Measurements from ENCODE around the gene RB1. TPM values are rescaled to one million over a fixed set of nuclear protein-coding genes. Genes with fewer than 3 reads are reported as not detected.

Gene RB1
- polyA plus RNA-seq, 3 donors, result 18.4 to 38.8 (median 29.9) TPM

DNA sequence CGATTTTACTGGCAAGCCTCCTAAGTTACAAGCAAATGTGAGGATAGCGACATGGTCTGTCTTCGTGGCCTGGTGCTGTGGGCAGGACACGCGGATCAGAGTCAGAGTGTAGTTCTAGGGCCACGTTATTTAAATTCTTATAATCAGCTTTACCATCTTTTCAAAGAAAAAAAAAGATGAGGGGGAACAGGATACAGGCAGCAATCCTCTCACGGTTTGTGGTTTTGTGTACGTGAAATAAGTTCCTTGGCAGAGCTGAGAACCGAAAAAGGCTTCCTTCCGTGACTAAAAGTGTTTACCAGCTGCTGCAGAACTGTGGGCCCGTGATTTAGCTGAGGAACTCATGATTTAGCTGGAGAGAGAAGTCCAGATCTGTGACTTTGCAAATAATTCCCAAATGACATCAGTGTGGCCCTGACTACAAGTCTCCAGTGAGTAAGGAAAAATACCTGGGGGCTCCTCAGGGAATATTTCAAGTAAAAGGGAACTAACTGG, 202.1 kb downstream of the RB1 start:
- Mint-ChIP-seq H3K9me3 (peaks cover 0 to 2% (median 0%) of the 10 kb centered on the region in 7 donors), H3K4me3 (peak overlapping the region; percentile 56 to 63), H3K36me3 (peaks cover 66 to 83% of the 10 kb centered on the region in 2 donors), H3K27me3 (ENCODE audit: low read depth in 3 of 3) (peaks cover 0 to 3% (median 1%) of the 10 kb centered on the region in 3 donors), H3K27ac (peak overlapping the region; percentile 87 to 98 (median 95)), H3K4me1 (peaks cover 79% of the 10 kb centered on the region)
- Histone ChIP-seq H3K27me3 (ENCODE audit: control insufficient read depth in 2 of 2, insufficient read depth in 2 of 2, low read length in 2 of 2) (no peaks in the 10 kb centered on the region), H3K27ac (ENCODE audit: low read depth in 1 of 2, low read length in 2 of 2) (peak overlapping the region; percentile 93 to 97), H3K4me2 (replicated peaks; ENCODE audit: extremely low read depth, low read length, poor library complexity, severe bottlenecking) (peak overlapping the region; percentile 44), H3K79me2 (ENCODE audit: insufficient read depth, low read length) (peaks cover 10% of the 10 kb centered on the region), H3K9ac (ENCODE audit: insufficient read depth, low read length, poor library complexity, severe bottlenecking) (peak overlapping the region; percentile 61), H3K4me3 (replicated peaks in 1 of 3; ENCODE audit: low read depth in 2 of 3, low read length in 3 of 3) (peak overlapping the region in 1 of 3 experiments; percentile 32), H4K20me1 (ENCODE audit: insufficient read depth, low read length) (no peaks in the 10 kb centered on the region), H3K9me3 (replicated peaks in 1 of 2; ENCODE audit: control insufficient read depth in 1 of 2, insufficient read depth in 1 of 2, low read length in 2 of 2) (no peaks in the 10 kb centered on the region), H2AFZ (ENCODE audit: insufficient read depth, low read depth, low read length, poor library complexity, severe bottlenecking) (peak overlapping the region; percentile 54), H3K36me3 (replicated peaks in 1 of 2; ENCODE audit: control insufficient read depth in 1 of 2, insufficient read depth in 2 of 2, low read length in 2 of 2) (peaks cover 17 to 55% of the 10 kb centered on the region in 2 donors), H3K4me1 (ENCODE audit: control insufficient read depth in 1 of 2, insufficient read depth in 2 of 2, low read length in 2 of 2) (peaks cover 64 to 79% of the 10 kb centered on the region in 2 donors)
- TF ChIP-seq, protein P1, sequence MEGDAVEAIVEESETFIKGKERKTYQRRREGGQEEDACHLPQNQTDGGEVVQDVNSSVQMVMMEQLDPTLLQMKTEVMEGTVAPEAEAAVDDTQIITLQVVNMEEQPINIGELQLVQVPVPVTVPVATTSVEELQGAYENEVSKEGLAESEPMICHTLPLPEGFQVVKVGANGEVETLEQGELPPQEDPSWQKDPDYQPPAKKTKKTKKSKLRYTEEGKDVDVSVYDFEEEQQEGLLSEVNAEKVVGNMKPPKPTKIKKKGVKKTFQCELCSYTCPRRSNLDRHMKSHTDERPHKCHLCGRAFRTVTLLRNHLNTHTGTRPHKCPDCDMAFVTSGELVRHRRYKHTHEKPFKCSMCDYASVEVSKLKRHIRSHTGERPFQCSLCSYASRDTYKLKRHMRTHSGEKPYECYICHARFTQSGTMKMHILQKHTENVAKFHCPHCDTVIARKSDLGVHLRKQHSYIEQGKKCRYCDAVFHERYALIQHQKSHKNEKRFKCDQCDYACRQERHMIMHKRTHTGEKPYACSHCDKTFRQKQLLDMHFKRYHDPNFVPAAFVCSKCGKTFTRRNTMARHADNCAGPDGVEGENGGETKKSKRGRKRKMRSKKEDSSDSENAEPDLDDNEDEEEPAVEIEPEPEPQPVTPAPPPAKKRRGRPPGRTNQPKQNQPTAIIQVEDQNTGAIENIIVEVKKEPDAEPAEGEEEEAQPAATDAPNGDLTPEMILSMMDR (IDR thresholded peaks at IDR 0.05), result no peak
- intact Hi-C loops (cut with micrococcal nuclease), result loop anchor here (10.0 kb wide), 3 partner anchors 61 to 259 kb away; no protein-coding TSS in a partner anchor
- WGBS (ENCODE audit: insufficient coverage), result 3% methylated on average over 5 of the region's 11 CpGs
- peak; percentile 82 to 91 (median 91) for DNase-seq

DNA sequence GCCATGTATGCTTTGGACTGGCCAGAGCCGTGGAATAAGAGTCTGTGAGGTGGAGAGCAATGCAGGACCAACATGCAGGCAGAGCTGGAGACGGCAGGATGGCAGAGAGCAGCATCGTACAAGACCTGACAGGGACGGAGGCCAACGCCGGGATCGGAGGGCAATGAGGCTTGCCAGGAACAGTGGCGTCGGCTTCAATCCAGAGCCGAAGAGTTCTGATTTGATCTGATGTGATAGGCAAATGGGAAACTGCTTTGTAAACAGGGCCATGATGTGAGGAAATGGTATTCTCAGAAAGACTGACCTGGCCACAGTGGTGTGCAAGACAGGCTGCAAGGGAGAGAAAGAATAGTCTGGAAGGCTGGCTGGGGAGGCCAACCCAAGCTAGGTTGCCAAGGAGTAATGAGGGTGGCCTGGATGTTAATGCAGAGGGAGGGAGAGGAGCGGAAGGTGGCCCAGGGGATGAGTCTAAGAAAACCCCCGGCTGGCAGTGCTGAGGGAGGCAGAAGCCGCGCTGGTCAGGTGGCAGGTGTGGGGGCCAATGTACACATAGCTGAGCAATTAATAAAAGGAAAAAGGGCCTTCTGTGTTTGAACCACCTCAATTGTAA, 202.6 kb downstream of the RB1 start:
- H3K4me3 Mint-ChIP-seq, result peak overlapping the region; percentile 56 to 59
- intact Hi-C loops (cut with micrococcal nuclease), result loop anchor here (10.0 kb wide), 3 partner anchors 61 to 259 kb away; no protein-coding TSS in a partner anchor
- H3K27me3 Mint-ChIP-seq (ENCODE audit: low read depth in 3 of 3), result peaks cover 0 to 3% (median 1%) of the 10 kb centered on the region in 3 donors
- H3K27ac Mint-ChIP-seq, result peak overlapping the region; percentile 87 to 98 (median 95)
- peaks cover 19 to 60% of the 10 kb centered on the region in 2 donors for H3K36me3 ChIP-seq (replicated peaks in 1 of 2; ENCODE audit: control insufficient read depth in 1 of 2, insufficient read depth in 2 of 2, low read length in 2 of 2)
- H3K4me3 ChIP-seq (replicated peaks in 1 of 3; ENCODE audit: low read depth in 2 of 3, low read length in 3 of 3), result peak overlapping the region in 1 of 3 experiments; percentile 32
- H3K27ac ChIP-seq (ENCODE audit: low read depth in 1 of 2, low read length in 2 of 2), result peak overlapping the region; percentile 93 to 97
- peaks cover 0 to 2% (median 0%) of the 10 kb centered on the region in 7 donors for H3K9me3 Mint-ChIP-seq
- TF ChIP-seq, protein P1 (IDR thresholded peaks at IDR 0.05), result no peak
- H3K9me3 ChIP-seq (replicated peaks in 1 of 2; ENCODE audit: control insufficient read depth in 1 of 2, insufficient read depth in 1 of 2, low read length in 2 of 2), result no peaks in the 10 kb centered on the region
- H3K79me2 ChIP-seq (ENCODE audit: insufficient read depth, low read length), result peaks cover 10% of the 10 kb centered on the region
- peaks cover 66 to 81% of the 10 kb centered on the region in 2 donors for H3K36me3 Mint-ChIP-seq
- H3K4me1 ChIP-seq (ENCODE audit: control insufficient read depth in 1 of 2, insufficient read depth in 2 of 2, low read length in 2 of 2), result peaks cover 61 to 75% of the 10 kb centered on the region in 2 donors
- H3K4me1 Mint-ChIP-seq, result peaks cover 77% of the 10 kb centered on the region
- H4K20me1 ChIP-seq (ENCODE audit: insufficient read depth, low read length), result no peaks in the 10 kb centered on the region
- peak overlapping the region; percentile 44 for H3K4me2 ChIP-seq (replicated peaks; ENCODE audit: extremely low read depth, low read length, poor library complexity, severe bottlenecking)
- WGBS (ENCODE audit: insufficient coverage), result 41% methylated on average over 14 of the region's 14 CpGs
- H2AFZ ChIP-seq (ENCODE audit: insufficient read depth, low read depth, low read length, poor library complexity, severe bottlenecking), result peak overlapping the region; percentile 54
- DNase-seq, result no peak
- peak overlapping the region; percentile 61 for H3K9ac ChIP-seq (ENCODE audit: insufficient read depth, low read length, poor library complexity, severe bottlenecking)
- no peaks in the 10 kb centered on the region for H3K27me3 ChIP-seq (ENCODE audit: control insufficient read depth in 2 of 2, insufficient read depth in 2 of 2, low read length in 2 of 2)
